HG03159 (cell line): Measurements from ENCODE around the gene SCT.

ENCODE experiments used
- ATAC-seq: cut with Tn5 transposase; IDR thresholded peaks from one replicate; pipeline ENCODE4 v1.9.1; 2021; ENCODE audit warnings: mild to moderate bottlenecking, moderate library complexity; ENCODE audit not compliant: unreplicated experiment

Gene SCT

DNA sequence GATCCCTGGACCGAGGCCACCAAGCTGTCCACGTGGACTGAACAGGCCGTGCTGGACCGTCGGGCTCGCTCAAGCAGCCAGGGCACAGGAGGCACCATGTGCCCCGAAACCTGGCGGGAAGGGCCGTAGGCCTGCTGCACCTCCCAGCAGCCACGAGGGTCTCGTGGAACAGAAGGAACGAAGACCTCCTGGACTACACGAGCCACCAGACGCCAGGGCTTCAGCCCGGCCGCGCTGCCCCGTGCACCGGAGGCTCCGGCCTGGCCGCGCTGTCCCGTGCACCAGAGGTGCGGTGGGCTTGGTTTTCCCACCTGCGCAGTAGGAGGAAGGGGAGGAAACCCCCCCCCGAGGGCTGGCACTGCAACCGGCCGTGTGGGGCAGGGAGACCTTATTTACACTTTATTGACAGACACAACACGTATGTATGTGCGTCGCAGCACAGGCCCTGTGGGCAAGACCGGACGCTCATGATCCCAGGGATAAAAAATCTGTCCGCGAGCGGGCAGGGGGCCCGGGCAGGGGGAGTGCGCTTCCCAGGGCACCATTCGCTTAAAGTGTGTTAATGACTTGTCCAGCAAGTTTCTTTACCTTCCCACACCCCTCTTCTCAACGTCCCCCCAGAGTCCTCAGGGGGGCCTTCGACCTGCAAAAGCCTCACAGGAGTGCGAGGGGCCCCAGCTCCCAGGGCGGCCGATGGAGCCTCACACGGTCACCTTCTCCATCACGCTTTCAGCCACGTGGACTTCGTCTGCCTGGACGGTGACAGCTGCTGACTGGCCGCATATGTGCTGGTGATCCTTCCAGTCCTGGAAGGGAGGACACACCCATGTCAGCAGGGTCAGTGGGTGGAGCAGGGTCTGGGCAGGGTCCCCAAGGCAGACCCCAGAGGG, 17.1 kb upstream of the SCT start:
- ATAC-seq: no peak

DNA sequence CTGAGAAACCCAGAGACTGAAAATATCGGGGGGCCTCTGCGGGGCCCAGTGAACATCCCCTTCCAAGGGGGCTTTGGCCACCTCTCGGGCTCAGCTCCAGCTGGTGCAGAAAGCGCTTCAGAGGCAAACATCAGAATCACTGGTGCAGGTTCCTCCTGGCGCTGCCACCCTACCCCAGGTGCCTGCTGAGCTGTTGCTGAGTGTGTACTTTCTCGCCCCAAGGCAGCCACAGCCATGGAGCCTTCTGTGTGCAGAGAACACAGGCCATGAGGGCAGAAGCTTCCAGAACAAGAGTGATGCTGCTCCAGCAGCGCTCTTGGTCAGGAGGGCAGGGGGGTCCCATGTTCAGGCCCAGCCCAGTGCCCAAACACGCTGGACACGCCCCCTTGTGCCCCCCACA, 16.4 kb upstream of the SCT start:
- ATAC-seq: no peak

GRCh38 chr11:641806-642370, 14.9 kb upstream of the SCT start:
- ATAC-seq: no peak

GRCh38 chr11:640021-640706, 13.2 kb upstream of the SCT start:
- ATAC-seq: no peak

DNA sequence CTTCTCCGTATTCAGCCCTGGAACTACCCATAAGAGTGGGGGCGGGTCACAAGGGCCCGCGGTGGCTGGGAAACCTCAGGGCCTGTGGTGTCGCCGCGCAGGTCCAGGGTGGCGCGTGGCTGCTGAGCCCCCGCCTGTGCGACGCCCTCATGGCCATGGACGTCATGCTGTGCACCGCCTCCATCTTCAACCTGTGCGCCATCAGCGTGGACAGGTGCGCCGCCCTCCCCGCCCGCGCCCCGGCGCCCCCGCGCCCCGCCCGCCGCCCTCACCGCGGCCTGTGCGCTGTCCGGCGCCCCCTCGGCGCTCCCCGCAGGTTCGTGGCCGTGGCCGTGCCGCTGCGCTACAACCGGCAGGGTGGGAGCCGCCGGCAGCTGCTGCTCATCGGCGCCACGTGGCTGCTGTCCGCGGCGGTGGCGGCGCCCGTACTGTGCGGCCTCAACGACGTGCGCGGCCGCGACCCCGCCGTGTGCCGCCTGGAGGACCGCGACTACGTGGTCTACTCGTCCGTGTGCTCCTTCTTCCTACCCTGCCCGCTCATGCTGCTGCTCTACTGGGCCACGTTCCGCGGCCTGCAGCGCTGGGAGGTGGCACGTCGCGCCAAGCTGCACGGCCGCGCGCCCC, 12.5 kb upstream of the SCT start:
- no peak for ATAC-seq

DNA sequence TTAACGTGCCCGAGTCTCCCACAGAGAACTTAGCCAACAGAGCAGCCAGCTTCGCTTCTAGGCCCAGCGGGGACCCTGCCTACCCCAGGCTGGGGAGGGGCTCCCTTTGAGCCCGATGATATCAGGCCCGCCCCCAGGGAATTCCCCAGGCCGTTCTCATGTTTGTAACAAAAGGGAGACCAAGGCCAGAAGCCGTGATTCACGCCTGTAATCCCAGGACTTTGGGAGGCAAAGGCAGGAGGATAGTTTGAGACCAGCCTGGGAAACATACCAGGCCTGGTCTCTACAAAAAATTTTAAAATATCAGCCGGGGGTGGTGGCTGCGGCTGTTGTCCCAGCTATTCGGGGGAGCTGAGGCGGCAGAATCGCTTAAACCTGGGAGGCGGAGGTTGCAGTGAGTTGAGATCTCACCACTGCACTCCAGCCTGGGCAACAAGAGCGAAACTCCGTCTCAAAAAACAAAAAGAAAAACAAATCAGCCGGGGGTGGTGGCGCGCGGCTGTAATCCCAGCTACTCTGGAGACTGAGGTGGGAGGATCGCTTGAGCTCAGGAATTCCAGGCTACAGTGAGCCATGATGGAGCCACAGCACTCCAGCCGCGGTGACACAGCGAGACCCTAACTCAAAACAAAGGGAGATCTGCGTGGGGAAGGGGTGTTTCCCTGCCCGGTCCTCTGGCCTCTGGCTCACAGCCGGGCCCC, 11.8 kb upstream of the SCT start:
- ATAC-seq: no peak

DNA sequence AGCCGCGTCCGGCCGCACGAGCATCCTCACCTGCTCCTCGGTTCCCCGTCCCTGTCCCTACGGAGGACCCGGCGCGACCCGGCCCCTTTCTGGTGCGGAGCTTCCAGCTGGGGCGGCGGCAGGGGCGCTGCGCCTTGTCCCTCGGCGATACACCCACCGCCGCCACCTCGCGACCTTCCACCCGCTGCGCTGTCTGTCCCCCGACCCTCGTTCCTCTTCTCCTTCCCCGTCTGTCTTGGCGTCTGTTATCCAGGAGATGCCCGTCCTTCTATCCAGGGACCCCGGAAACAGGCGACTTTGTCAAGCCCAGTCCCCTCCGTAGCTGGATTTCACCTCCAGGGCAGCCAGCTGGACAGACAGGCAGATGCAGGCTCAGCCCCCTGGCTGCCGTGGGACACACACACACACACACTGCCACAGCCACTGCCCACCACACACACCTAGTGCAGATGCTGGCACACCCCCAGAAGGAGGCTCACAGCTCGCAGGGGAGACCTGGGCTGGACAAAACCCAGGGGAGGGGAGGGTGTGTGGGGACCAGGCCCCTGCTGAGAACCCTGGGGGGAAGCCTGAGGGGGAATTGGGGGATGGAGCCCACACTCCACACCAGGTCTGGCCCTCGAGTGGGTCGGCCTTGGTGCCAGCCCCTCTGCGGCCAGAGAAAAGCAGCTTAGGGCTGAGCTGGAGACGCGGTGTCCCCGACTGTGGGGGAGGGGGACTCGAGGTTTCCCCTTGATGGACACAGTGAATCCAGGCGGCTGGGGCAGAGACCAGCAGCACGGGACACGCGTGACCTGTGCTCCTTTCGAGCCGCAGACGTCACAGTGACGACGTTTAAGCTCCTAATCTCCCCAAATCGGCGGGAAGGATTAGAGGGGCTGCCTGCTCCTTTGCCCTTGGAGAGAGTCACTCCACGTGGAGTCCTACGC, 10.9 kb upstream of the SCT start:
- ATAC-seq: no peak

- ATAC-seq: no peak
These were observed 10.3 kb upstream of the SCT start for GRCh38 chr11:637333-637592.

DNA sequence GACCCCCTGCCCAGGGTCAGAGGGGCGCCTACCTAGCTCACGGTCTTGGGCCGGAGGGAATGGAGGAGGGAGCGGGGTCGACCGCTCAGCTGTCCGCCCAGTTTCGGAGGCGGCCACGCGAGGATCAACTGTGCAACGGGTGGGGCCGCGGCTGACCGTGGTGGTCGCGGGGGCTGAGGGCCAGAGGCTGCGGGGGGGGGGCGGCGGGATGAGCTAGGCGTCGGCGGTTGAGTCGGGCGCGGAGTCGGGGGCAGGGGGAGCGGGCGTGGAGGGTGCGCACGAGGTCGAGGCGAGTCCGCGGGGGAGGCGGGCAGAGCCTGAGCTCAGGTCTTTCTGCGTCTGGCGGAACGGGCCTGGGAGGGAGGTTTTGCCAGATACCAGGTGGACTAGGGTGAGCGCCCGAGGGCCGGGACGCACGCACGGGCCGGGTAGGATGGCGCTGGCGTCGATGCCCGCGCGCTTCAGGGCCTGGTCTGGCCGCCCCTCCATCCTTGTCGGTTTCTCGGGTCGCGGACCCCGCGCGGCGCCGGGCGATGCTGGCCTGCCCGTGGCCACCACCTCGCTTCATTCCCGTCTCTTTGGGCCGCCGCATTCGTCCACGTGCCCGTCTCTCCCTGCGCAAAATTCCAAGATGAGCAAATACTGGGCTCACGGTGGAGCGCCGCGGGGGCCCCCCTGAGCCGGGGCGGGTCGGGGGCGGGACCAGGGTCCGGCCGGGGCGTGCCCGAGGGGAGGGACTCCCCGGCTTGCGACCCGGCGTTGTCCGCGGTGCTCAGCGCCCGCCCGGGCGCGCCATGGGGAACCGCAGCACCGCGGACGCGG, 9.7 kb upstream of the SCT start, which contains the start of gene DRD4:
DRD4 (plus strand) TSS at position 759 of the 822 bp plus-strand sequence; CDS start at position 795, 36 bp downstream.
- no peak for ATAC-seq

GRCh38 chr11:635945-636510, 9.0 kb upstream of the SCT start:
- ATAC-seq: no peak

GRCh38 chr11:630871-631270, 3.9 kb upstream of the SCT start:
- no peak for ATAC-seq

- no peak for ATAC-seq
These were observed 2.2 kb upstream of the SCT start for GRCh38 chr11:629237-629583.

- ATAC-seq: no peak
These were observed 1.1 kb upstream of the SCT start for GRCh38 chr11:628056-628455.

GRCh38 chr11:627308-627576, 261 bp upstream of the SCT start:
- ATAC-seq: no peak

DNA sequence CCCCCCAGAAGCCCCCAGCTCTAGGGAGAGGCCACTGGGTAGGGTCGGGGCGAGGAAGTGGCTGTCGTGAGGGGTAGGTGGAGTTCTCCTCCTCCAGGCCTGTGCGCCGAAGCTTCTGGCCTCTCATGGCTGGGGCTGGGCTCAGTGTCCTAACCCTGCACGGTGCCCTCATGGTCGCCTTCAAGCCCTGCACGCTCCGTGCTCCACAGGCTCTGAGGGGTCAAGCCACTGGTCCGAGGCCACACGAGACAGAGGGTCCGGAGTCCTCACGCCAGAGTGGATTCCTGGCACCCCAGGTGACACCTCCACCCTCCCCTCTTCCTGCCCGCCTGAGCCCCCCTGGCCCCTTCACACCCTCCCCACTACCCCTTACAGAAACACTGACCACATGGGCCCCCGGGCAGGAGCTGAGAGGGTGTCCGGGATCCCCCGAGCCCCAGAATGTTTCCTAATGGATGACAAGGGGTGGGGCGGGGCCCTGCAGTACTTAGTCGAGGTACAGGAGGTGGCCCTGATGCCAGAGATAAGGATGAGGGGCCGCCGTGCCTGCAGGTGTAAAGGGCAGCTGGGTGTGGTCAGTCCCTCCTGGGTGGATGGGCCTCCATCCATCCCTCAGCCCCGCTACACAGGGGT, 1.2 kb downstream of the SCT start:
- no peak for ATAC-seq

- no peak for ATAC-seq
These were observed 2.0 kb downstream of the SCT start, which contains the start of gene CDHR5 for GRCh38 chr11:624705-625635. CDHR5 (minus strand) TSS chr11:624955; CDS start chr11:624902, 53 bp downstream.

DNA sequence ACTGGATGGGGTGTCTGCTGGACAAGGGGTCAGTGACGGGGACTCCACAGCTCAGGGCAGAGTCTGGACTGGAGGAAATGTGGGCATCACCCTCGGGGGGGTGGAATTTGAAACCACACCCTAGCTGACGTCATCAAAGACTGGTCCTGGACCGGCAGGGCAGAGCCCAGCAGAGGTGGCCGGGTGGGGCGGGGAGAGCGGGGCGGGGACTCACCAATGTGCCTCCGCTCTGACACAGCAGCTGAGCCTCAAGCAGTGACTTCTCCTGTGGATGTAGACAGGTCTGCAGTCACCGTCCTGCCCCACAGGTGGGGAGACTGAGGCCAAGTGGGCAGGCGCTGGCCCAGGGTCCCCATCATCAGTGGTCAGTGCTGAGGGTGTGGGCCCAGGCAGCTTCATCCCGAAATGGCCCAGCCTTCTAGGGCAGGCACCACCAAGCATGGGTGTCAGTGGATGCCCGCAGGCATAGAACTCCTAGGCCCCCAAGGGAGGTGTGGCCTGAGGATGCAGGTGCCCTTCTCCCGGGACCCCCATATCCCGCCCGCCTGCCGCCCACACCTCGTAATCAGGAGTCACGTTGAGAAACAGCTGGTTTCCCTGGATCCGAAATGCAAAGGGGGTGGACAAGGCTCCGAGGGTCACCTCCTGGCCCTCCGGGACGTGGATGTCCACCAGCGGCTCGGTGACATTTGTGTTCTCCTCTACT, 2.8 kb downstream of the SCT start:
- ATAC-seq: no peak
